Measurements from ENCODE around the gene FHIT. TPM values are rescaled to one million over a fixed set of nuclear protein-coding genes. Genes with fewer than 3 reads are reported as not detected.

Gene FHIT
- total RNA-seq, 4 donors from 2014 or later: 7.5 to 20.1 (median 13.5) TPM

DNA sequence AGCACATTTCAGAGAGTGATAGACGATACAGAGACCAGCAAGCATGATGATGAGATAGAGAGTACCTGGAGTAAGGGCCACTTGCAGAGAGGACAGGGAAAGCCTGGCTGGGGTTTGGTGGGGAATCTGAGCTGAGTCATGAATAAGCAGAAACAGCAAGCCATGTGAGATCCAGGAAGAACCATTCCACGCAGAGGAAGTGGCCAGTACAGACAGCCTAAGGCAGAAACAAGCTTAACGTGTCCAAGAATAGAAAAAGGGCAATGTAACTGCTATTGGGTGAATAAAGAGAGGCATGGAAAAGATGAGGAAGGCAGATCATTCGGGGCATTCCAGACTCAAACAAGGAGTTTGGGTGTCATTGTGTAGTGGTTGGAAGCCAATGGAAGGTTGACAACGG, 1385.2 kb downstream of the FHIT start:
- Histone ChIP-seq H3K4me1 (no peaks in the 10 kb centered on the region), H3K36me3 (no peaks in the 10 kb centered on the region), H3K27me3 (no peaks in the 10 kb centered on the region), H3K27ac (no peak overlapping the region), H3K4me3 (no peak overlapping the region), H3K9me3 (no peaks in the 10 kb centered on the region)
- no peak for DNase-seq
- in situ Hi-C loops (cut with MboI; ENCODE audit: low pct_ligation_motif_present in 1 of 4, low pct_unique_long_range_greater_than_20kb in 1 of 4, low sequenced_read_pairs in 3 of 4): loop anchor here in 3 of 4 donors (10.0 to 25.0 kb wide), 2 partner anchors 291 to 654 kb away; no protein-coding TSS in a partner anchor
- intact Hi-C loops (cut with DNase I; ENCODE audit: low total_unique reads): no loop called here
- TF ChIP-seq POLR2AphosphoS5 (IDR thresholded peaks at IDR 0.05) (no peak), POLR2A (IDR thresholded peaks at IDR 0.05) (no peak), EP300 (IDR thresholded peaks at IDR 0.05; ENCODE audit: low read depth) (no peak)
- TF ChIP-seq, protein P1, sequence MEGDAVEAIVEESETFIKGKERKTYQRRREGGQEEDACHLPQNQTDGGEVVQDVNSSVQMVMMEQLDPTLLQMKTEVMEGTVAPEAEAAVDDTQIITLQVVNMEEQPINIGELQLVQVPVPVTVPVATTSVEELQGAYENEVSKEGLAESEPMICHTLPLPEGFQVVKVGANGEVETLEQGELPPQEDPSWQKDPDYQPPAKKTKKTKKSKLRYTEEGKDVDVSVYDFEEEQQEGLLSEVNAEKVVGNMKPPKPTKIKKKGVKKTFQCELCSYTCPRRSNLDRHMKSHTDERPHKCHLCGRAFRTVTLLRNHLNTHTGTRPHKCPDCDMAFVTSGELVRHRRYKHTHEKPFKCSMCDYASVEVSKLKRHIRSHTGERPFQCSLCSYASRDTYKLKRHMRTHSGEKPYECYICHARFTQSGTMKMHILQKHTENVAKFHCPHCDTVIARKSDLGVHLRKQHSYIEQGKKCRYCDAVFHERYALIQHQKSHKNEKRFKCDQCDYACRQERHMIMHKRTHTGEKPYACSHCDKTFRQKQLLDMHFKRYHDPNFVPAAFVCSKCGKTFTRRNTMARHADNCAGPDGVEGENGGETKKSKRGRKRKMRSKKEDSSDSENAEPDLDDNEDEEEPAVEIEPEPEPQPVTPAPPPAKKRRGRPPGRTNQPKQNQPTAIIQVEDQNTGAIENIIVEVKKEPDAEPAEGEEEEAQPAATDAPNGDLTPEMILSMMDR (IDR thresholded peaks at IDR 0.05): no peak
- WGBS, 2 donors (ENCODE audit: low coverage in 1 of 2): 64 to 67% methylated on average over 4 to 5 of the region's 5 CpGs

DNA sequence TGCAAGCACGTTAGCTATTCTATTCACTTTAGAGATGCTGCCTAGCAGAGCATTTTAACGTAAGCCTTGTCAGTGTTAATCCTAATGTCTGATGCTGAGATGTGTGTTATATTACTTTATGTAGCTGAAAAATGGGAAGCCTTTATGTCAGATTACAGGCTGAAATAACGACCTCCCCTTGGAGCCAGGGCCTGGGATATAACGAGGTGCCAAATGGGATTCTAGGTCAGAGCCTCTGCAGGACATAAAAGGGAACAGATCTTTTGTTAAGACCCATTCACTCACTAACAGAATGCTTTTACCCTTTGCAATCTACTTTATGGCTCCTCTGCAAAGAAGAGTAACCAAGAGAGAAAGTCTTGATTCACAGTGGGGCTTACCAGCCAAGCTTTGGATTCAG, 1385.9 kb downstream of the FHIT start:
- Histone ChIP-seq H3K9me3 (no peaks in the 10 kb centered on the region), H3K27me3 (no peaks in the 10 kb centered on the region), H3K4me3 (no peak overlapping the region), H3K4me1 (no peaks in the 10 kb centered on the region), H3K36me3 (no peaks in the 10 kb centered on the region), H3K27ac (no peak overlapping the region)
- TF ChIP-seq POLR2AphosphoS5 (IDR thresholded peaks at IDR 0.05): no peak
- TF ChIP-seq, protein P1 (IDR thresholded peaks at IDR 0.05): no peak
- TF ChIP-seq POLR2A (IDR thresholded peaks at IDR 0.05): no peak
- no peak for TF ChIP-seq EP300 (IDR thresholded peaks at IDR 0.05; ENCODE audit: low read depth)
- intact Hi-C loops (cut with DNase I; ENCODE audit: low total_unique reads) (no loop called here), in situ Hi-C loops (cut with MboI; ENCODE audit: low pct_ligation_motif_present in 1 of 4, low pct_unique_long_range_greater_than_20kb in 1 of 4, low sequenced_read_pairs in 3 of 4) (loop anchor here in 3 of 4 donors (10.0 to 25.0 kb wide), 2 partner anchors 291 to 653 kb away; no protein-coding TSS in a partner anchor)
- DNase-seq: no peak
- WGBS, 2 donors (ENCODE audit: low coverage in 1 of 2): 73 to 91% methylated on average over 2 to 4 of the region's 4 CpGs

DNA sequence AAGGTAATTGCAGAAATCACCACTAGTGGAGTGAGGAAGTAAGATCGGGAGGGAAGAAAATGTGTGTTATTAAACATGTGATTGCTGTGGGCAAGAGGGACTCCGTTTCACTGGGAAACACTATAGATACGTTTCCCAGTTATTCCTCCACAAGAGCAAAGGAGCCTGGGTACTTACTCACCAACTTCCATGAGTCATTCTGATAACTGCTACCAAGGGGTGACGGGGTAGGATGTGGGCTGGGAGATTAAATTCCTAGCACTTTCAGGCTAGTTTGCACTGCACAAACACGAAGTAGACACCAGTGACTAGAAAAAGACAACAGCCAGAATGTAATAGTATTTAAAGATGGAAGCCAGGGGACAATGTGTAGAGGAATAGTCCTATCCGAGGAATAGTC, 1388.6 kb downstream of the FHIT start:
- Histone ChIP-seq H3K4me1 (no peaks in the 10 kb centered on the region), H3K27me3 (no peaks in the 10 kb centered on the region), H3K9me3 (no peaks in the 10 kb centered on the region), H3K36me3 (no peaks in the 10 kb centered on the region), H3K27ac (no peak overlapping the region), H3K4me3 (no peak overlapping the region)
- in situ Hi-C loops (cut with MboI; ENCODE audit: low pct_ligation_motif_present in 1 of 4, low pct_unique_long_range_greater_than_20kb in 1 of 4, low sequenced_read_pairs in 3 of 4) (loop anchor here in 3 of 4 donors (10.0 to 25.0 kb wide), 2 partner anchors 288 to 650 kb away; no protein-coding TSS in a partner anchor), intact Hi-C loops (cut with DNase I; ENCODE audit: low total_unique reads) (no loop called here)
- DNase-seq: no peak
- WGBS, 2 donors (ENCODE audit: low coverage in 1 of 2): 87 to 88% methylated on average over 6 of the region's 6 CpGs
- TF ChIP-seq, protein P1 (IDR thresholded peaks at IDR 0.05): no peak
- TF ChIP-seq EP300 (IDR thresholded peaks at IDR 0.05; ENCODE audit: low read depth) (no peak), POLR2AphosphoS5 (IDR thresholded peaks at IDR 0.05) (no peak), POLR2A (IDR thresholded peaks at IDR 0.05) (no peak)

DNA sequence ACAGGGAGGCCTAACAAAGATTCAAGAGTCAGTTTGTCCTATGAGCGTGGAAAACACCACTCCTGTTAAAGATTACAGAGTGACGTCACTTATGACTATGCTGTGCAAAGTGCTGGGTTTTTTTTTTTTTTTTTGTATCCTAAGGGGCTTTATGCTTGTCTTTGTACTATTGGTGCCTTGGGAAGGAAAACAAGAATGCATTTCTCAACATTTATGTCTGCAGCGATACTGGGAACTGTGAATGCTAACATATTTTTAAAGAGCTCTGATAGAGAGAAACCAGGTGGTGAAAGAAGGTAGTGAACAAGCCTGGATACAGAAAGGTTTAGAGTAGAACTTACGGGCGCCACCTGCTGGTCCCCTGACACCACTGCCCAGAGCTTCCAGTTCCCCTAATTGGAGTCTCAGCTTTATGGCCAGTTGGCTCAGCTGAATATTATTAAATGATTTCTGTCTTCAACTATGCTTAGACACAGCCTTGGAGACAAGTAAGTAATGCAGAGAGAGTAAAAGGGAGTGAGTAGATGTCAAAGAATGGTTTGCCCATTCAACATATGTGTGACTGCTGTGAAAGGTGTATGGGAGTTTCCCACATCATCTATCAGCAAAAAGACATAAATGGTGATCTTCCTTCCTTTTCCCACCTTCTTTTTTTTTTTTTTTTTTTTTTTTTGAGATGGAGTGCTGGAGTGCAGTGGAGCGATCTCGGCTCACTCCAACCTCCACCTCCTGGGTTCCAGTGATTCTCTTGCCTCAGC, 1393.5 kb downstream of the FHIT start:
- no peaks in the 10 kb centered on the region for H3K36me3 ChIP-seq
- TF ChIP-seq POLR2A (IDR thresholded peaks at IDR 0.05): no peak
- TF ChIP-seq, protein P1 (IDR thresholded peaks at IDR 0.05): peak; percentile 84 to 96 (median 91)
- no peak for TF ChIP-seq POLR2AphosphoS5 (IDR thresholded peaks at IDR 0.05)
- no peak for TF ChIP-seq EP300 (IDR thresholded peaks at IDR 0.05; ENCODE audit: low read depth)
- peak; percentile 86 for DNase-seq
- no peak overlapping the region for H3K27ac ChIP-seq
- no peak overlapping the region for H3K4me3 ChIP-seq
- WGBS, 2 donors (ENCODE audit: low coverage in 1 of 2): 18 to 27% methylated on average over 7 of the region's 7 CpGs
- H3K27me3 ChIP-seq: no peaks in the 10 kb centered on the region
- in situ Hi-C loops (cut with MboI; ENCODE audit: low pct_ligation_motif_present in 1 of 4, low pct_unique_long_range_greater_than_20kb in 1 of 4, low sequenced_read_pairs in 3 of 4) (loop anchor here (5.0 to 25.0 kb wide), 4 partner anchors 273 to 645 kb away; no protein-coding TSS in a partner anchor), intact Hi-C loops (cut with DNase I; ENCODE audit: low total_unique reads) (loop anchor here (10.0 kb wide), 1 partner anchor 283 kb away; no protein-coding TSS in a partner anchor)
- peaks cover 0 to 4% (median 2%) of the 10 kb centered on the region in 4 donors for H3K4me1 ChIP-seq
- no peaks in the 10 kb centered on the region for H3K9me3 ChIP-seq

All from transverse colon (tissue), 4 donors.